ENCODE measurements around the gene FAM222A.

FAM222A gene

GRCh38 chr12:109696485-109697269 is 16.9 kb upstream of the FAM222A start:
- Mint-ChIP-seq H3K36me3 (ENCODE audit: insufficient read depth) (no peaks in the 10 kb centered on the region), H3K4me3 (no peak overlapping the region), H3K27ac (no peak overlapping the region), H3K4me1 (ENCODE audit: low read depth in 2 of 2) (no peaks in the 10 kb centered on the region), H3K9me3 (no peaks in the 10 kb centered on the region), H3K27me3 (peaks cover 20 to 51% of the 10 kb centered on the region in 2 donors)
- DNase-seq (no peak), ATAC-seq (replicated peaks) (no peak)

GRCh38 chr12:109697270-109697553 is 16.4 kb upstream of the FAM222A start:
- DNase-seq (no peak), ATAC-seq (replicated peaks) (no peak)
- H3K27me3 Mint-ChIP-seq = peaks cover 22 to 51% of the 10 kb centered on the region in 2 donors
- no peak overlapping the region for H3K27ac Mint-ChIP-seq
- no peaks in the 10 kb centered on the region for H3K9me3 Mint-ChIP-seq
- H3K4me3 Mint-ChIP-seq = no peak overlapping the region
- no peaks in the 10 kb centered on the region for H3K36me3 Mint-ChIP-seq (ENCODE audit: insufficient read depth)
- H3K4me1 Mint-ChIP-seq (ENCODE audit: low read depth in 2 of 2) = no peaks in the 10 kb centered on the region

GRCh38 chr12:109697877-109698468 is 15.7 kb upstream of the FAM222A start:
- ATAC-seq (replicated peaks) (no peak), DNase-seq (no peak)
- Mint-ChIP-seq H3K9me3 (no peaks in the 10 kb centered on the region), H3K27ac (no peak overlapping the region), H3K4me1 (ENCODE audit: low read depth in 2 of 2) (no peaks in the 10 kb centered on the region), H3K4me3 (no peak overlapping the region), H3K36me3 (ENCODE audit: insufficient read depth) (no peaks in the 10 kb centered on the region), H3K27me3 (peaks cover 25 to 51% of the 10 kb centered on the region in 2 donors)

- ATAC-seq (replicated peaks) = no peak
- H3K27ac Mint-ChIP-seq = no peak overlapping the region
- peaks cover 29 to 49% of the 10 kb centered on the region in 2 donors for H3K27me3 Mint-ChIP-seq
Measured at GRCh38 chr12:109698820-109699219, 14.8 kb upstream of the FAM222A start.

GRCh38 chr12:109701064-109701463 is 12.6 kb upstream of the FAM222A start:
- peaks cover 37 to 47% of the 10 kb centered on the region in 2 donors for H3K27me3 Mint-ChIP-seq
- no peak overlapping the region for H3K4me3 Mint-ChIP-seq
- no peaks in the 10 kb centered on the region for H3K4me1 Mint-ChIP-seq (ENCODE audit: low read depth in 2 of 2)
- H3K9me3 Mint-ChIP-seq = no peaks in the 10 kb centered on the region
- DNase-seq (no peak), ATAC-seq (replicated peaks) (no peak)
- H3K27ac Mint-ChIP-seq = no peak overlapping the region
- H3K36me3 Mint-ChIP-seq (ENCODE audit: insufficient read depth) = no peaks in the 10 kb centered on the region

More at GRCh38 chr12:109698820-109699219, 14.8 kb upstream of the FAM222A start:
- Mint-ChIP-seq H3K36me3 (ENCODE audit: insufficient read depth) (no peaks in the 10 kb centered on the region), H3K4me3 (no peak overlapping the region), H3K4me1 (ENCODE audit: low read depth in 2 of 2) (no peaks in the 10 kb centered on the region), H3K9me3 (no peaks in the 10 kb centered on the region)
- no peak for DNase-seq

- Mint-ChIP-seq H3K27me3 (peaks cover 31 to 47% of the 10 kb centered on the region in 2 donors), H3K4me1 (ENCODE audit: low read depth in 2 of 2) (no peaks in the 10 kb centered on the region), H3K9me3 (no peaks in the 10 kb centered on the region), H3K27ac (no peak overlapping the region), H3K4me3 (no peak overlapping the region), H3K36me3 (ENCODE audit: insufficient read depth) (no peaks in the 10 kb centered on the region)
- no peak for DNase-seq
- no peak for ATAC-seq (replicated peaks)
Measured at GRCh38 chr12:109702111-109702841, 11.3 kb upstream of the FAM222A start.

- DNase-seq = no peak
- no peaks in the 10 kb centered on the region for H3K4me1 Mint-ChIP-seq (ENCODE audit: low read depth in 2 of 2)
- H3K27ac Mint-ChIP-seq = no peak overlapping the region
- no peak for ATAC-seq (replicated peaks)
- peaks cover 31 to 43% of the 10 kb centered on the region in 2 donors for H3K27me3 Mint-ChIP-seq
- no peaks in the 10 kb centered on the region for H3K9me3 Mint-ChIP-seq
- no peaks in the 10 kb centered on the region for H3K36me3 Mint-ChIP-seq (ENCODE audit: insufficient read depth)
- no peak overlapping the region for H3K4me3 Mint-ChIP-seq
Measured at GRCh38 chr12:109703684-109704083, 9.9 kb upstream of the FAM222A start.

- H3K36me3 Mint-ChIP-seq (ENCODE audit: insufficient read depth) = no peaks in the 10 kb centered on the region
- no peak overlapping the region for H3K4me3 Mint-ChIP-seq
- ATAC-seq (replicated peaks) (no peak), DNase-seq (no peak)
- H3K27me3 Mint-ChIP-seq = peaks cover 31 to 51% of the 10 kb centered on the region in 2 donors
- no peaks in the 10 kb centered on the region for H3K9me3 Mint-ChIP-seq
- no peaks in the 10 kb centered on the region for H3K4me1 Mint-ChIP-seq (ENCODE audit: low read depth in 2 of 2)
- no peak overlapping the region for H3K27ac Mint-ChIP-seq
Measured at GRCh38 chr12:109704371-109705098, 9.1 kb upstream of the FAM222A start.

- no peaks in the 10 kb centered on the region for H3K4me1 Mint-ChIP-seq (ENCODE audit: low read depth in 2 of 2)
- ATAC-seq (replicated peaks) = no peak
- no peak overlapping the region for H3K27ac Mint-ChIP-seq
- H3K9me3 Mint-ChIP-seq = no peaks in the 10 kb centered on the region
- H3K4me3 Mint-ChIP-seq = no peak overlapping the region
- no peaks in the 10 kb centered on the region for H3K36me3 Mint-ChIP-seq (ENCODE audit: insufficient read depth)
- no peak for DNase-seq
- H3K27me3 Mint-ChIP-seq = peaks cover 37 to 59% of the 10 kb centered on the region in 2 donors
Measured at GRCh38 chr12:109705291-109705690, 8.3 kb upstream of the FAM222A start.

GRCh38 chr12:109706398-109706746 is 7.3 kb upstream of the FAM222A start:
- Mint-ChIP-seq H3K27me3 (peaks cover 39 to 65% of the 10 kb centered on the region in 2 donors), H3K4me3 (no peak overlapping the region), H3K4me1 (ENCODE audit: low read depth in 2 of 2) (no peaks in the 10 kb centered on the region), H3K9me3 (no peaks in the 10 kb centered on the region), H3K27ac (no peak overlapping the region), H3K36me3 (ENCODE audit: insufficient read depth) (no peaks in the 10 kb centered on the region)
- no peak for DNase-seq
- no peak for ATAC-seq (replicated peaks)

GRCh38 chr12:109706747-109707469 is 6.7 kb upstream of the FAM222A start:
- Mint-ChIP-seq H3K9me3 (no peaks in the 10 kb centered on the region), H3K4me1 (ENCODE audit: low read depth in 2 of 2) (no peaks in the 10 kb centered on the region), H3K36me3 (ENCODE audit: insufficient read depth) (no peaks in the 10 kb centered on the region), H3K27me3 (peaks cover 36 to 63% of the 10 kb centered on the region in 2 donors), H3K4me3 (no peak overlapping the region), H3K27ac (no peak overlapping the region)
- no peak for ATAC-seq (replicated peaks)
- DNase-seq = no peak

GRCh38 chr12:109707470-109707821 is 6.2 kb upstream of the FAM222A start:
- Mint-ChIP-seq H3K9me3 (no peaks in the 10 kb centered on the region), H3K36me3 (ENCODE audit: insufficient read depth) (no peaks in the 10 kb centered on the region), H3K4me1 (ENCODE audit: low read depth in 2 of 2) (no peaks in the 10 kb centered on the region), H3K4me3 (no peak overlapping the region), H3K27me3 (peaks cover 32 to 57% of the 10 kb centered on the region in 2 donors), H3K27ac (no peak overlapping the region)
- no peak for ATAC-seq (replicated peaks)
- no peak for DNase-seq

GRCh38 chr12:109708939-109709338 is 4.7 kb upstream of the FAM222A start:
- no peak for DNase-seq
- Mint-ChIP-seq H3K4me1 (ENCODE audit: low read depth in 2 of 2) (no peaks in the 10 kb centered on the region), H3K27me3 (peaks cover 18 to 44% of the 10 kb centered on the region in 2 donors), H3K4me3 (no peak overlapping the region), H3K36me3 (ENCODE audit: insufficient read depth) (peaks cover under 1% of the 10 kb centered on the region), H3K27ac (no peak overlapping the region), H3K9me3 (no peaks in the 10 kb centered on the region)
- no peak for ATAC-seq (replicated peaks)
